ENCODE results near the gene AFAP1L2. TPM values are rescaled to one million over a fixed set of nuclear protein-coding genes. Genes with fewer than 3 reads are reported as not detected.

AFAP1L2 gene
- total RNA-seq, 2 experiments from 2014 or later, result 2.3 to 8.6 TPM

DNA sequence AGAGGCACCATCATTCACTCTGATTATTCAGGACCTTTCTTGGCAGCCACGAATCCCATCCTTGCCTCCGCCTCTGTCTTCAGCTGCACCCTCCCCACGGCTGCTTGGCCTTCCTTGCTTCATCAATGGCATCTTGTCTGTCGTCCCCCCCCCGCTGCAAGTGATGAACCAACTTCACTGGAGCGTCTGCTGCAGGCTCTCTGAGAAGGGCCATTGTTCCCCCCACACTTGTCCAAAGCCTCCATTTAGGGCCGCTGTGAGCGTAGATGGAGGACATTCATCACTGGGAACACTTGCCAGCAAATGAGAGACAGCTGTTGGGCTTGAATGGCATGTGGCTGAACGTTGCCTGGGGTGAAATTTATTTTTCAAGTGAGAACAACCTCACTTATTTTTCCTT, 20.1 kb downstream of the AFAP1L2 start:
- CTCF ChIA-PET (ENCODE audit: unreplicated experiment), result no interaction called here
- H2AFZ ChIP-seq (ENCODE audit: low read length), result no peak overlapping the region
- intact Hi-C loops (cut with micrococcal nuclease; ENCODE audit: unreplicated experiment), result no loop called here

DNA sequence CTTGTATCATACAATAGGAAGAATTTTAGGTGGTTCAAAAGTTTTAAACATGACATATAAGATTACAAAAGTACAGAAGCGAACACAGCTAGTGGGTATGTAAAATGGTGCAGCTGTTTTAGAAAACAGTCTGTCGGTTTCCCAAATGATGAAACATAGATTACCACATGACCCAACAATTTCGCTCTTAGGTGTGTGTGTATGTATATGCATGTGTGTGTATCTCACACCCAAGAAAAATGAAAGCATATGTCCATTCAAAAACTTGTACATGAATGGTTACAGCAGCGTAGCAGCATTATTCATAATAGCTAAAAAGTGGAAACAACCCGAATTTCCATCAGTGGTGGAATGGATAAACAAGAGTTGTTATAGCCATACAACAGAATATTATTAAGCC, 23.5 kb downstream of the AFAP1L2 start:
- no peak overlapping the region for H3K4me2 ChIP-seq (ENCODE audit: low read length)
- no peaks in the 10 kb centered on the region for H4K20me1 ChIP-seq (ENCODE audit: insufficient read depth, low read length)
- no peak for DNase-seq (ENCODE audit: low spot score)
- H2AFZ ChIP-seq (ENCODE audit: low read length), result no peak overlapping the region
- ChIA-PET CTCF (ENCODE audit: unreplicated experiment) (interaction anchor here (0.5 kb wide), 1 partner anchor 245 kb away, joined by 3 read pairs; no protein-coding TSS in a partner anchor), POLR2A (interaction anchor here (0.6 kb wide), 1 partner anchor 151 kb away, joined by 3 read pairs; no protein-coding TSS in a partner anchor)
- H3K9me3 ChIP-seq (ENCODE audit: low read length), result no peaks in the 10 kb centered on the region
- H3K79me2 ChIP-seq (ENCODE audit: insufficient read depth, low read depth, low read length), result no peaks in the 10 kb centered on the region
- H3K4me1 ChIP-seq (ENCODE audit: insufficient read depth, low read length, poor library complexity, severe bottlenecking), result no peaks in the 10 kb centered on the region
- intact Hi-C loops (cut with micrococcal nuclease; ENCODE audit: unreplicated experiment), result no loop called here
- no peaks in the 10 kb centered on the region for H3K36me3 ChIP-seq (ENCODE audit: insufficient read depth, low read length)
- H3K9me2 ChIP-seq (ENCODE audit: insufficient read depth, low read length), result no peaks in the 10 kb centered on the region
- no TSS peak for BruUV-seq (replicated peaks)
- no peak overlapping the region for H3K27ac ChIP-seq (ENCODE audit: low read depth, low read length, poor library complexity, severe bottlenecking)
- TF ChIP-seq, protein P1, sequence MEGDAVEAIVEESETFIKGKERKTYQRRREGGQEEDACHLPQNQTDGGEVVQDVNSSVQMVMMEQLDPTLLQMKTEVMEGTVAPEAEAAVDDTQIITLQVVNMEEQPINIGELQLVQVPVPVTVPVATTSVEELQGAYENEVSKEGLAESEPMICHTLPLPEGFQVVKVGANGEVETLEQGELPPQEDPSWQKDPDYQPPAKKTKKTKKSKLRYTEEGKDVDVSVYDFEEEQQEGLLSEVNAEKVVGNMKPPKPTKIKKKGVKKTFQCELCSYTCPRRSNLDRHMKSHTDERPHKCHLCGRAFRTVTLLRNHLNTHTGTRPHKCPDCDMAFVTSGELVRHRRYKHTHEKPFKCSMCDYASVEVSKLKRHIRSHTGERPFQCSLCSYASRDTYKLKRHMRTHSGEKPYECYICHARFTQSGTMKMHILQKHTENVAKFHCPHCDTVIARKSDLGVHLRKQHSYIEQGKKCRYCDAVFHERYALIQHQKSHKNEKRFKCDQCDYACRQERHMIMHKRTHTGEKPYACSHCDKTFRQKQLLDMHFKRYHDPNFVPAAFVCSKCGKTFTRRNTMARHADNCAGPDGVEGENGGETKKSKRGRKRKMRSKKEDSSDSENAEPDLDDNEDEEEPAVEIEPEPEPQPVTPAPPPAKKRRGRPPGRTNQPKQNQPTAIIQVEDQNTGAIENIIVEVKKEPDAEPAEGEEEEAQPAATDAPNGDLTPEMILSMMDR (conservative IDR thresholded peaks at IDR 0.05; ENCODE audit: low read length), result no peak
- TF ChIP-seq EZH2phosphoT487 (IDR thresholded peaks at IDR 0.05; ENCODE audit: borderline replicate concordance, low read depth, low read length), result no peak
- no peak overlapping the region for H3K4me3 ChIP-seq (ENCODE audit: low read depth, low read length, poor library complexity, severe bottlenecking)

More for the DNA sequence above, 20.1 kb downstream of the AFAP1L2 start:
- H3K4me3 ChIP-seq (ENCODE audit: low read depth, low read length, poor library complexity, severe bottlenecking), result no peak overlapping the region
- no peaks in the 10 kb centered on the region for H3K36me3 ChIP-seq (ENCODE audit: insufficient read depth, low read length)
- no peaks in the 10 kb centered on the region for H3K9me2 ChIP-seq (ENCODE audit: insufficient read depth, low read length)
- DNase-seq (ENCODE audit: low spot score), result no peak
- no peaks in the 10 kb centered on the region for H3K79me2 ChIP-seq (ENCODE audit: insufficient read depth, low read depth, low read length)
- TF ChIP-seq EZH2phosphoT487 (IDR thresholded peaks at IDR 0.05; ENCODE audit: borderline replicate concordance, low read depth, low read length), result no peak
- TF ChIP-seq, protein P1 (conservative IDR thresholded peaks at IDR 0.05; ENCODE audit: low read length), result no peak
- no peak overlapping the region for H3K4me2 ChIP-seq (ENCODE audit: low read length)
- BruUV-seq (replicated peaks), result no TSS peak
- no peaks in the 10 kb centered on the region for H4K20me1 ChIP-seq (ENCODE audit: insufficient read depth, low read length)
- no peaks in the 10 kb centered on the region for H3K9me3 ChIP-seq (ENCODE audit: low read length)
- H3K4me1 ChIP-seq (ENCODE audit: insufficient read depth, low read length, poor library complexity, severe bottlenecking), result no peaks in the 10 kb centered on the region
- POLR2A ChIA-PET, result interaction anchor here (0.7 kb wide), 1 partner anchor 378 kb away, joined by 4 read pairs; no protein-coding TSS in a partner anchor
- H3K27ac ChIP-seq (ENCODE audit: low read depth, low read length, poor library complexity, severe bottlenecking), result no peak overlapping the region

DNA sequence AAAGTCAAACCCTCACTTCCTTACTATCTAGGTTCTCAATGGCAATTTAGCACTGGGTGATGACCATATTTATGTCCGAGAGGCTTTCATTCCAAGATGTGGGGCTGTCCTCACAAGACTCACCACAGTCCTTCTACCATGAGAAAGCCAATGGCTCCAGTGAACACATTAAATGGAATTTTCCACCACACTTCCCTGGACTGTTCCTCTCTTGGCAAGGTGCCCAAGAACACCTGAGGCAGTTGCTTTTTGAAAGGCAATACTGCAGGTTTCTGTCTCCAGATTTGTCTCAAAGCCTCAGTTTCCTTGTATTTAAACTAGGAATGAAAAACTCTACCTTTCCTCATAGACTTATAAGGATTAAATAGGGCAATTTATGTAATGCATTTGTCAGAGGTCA, 24.2 kb downstream of the AFAP1L2 start:
- H3K9me3 ChIP-seq (ENCODE audit: low read length), result no peaks in the 10 kb centered on the region
- ChIA-PET POLR2A (interaction anchor here (0.6 kb wide), 1 partner anchor 152 kb away, joined by 3 read pairs; no protein-coding TSS in a partner anchor), CTCF (ENCODE audit: unreplicated experiment) (no interaction called here)
- DNase-seq (ENCODE audit: low spot score), result no peak
- H3K79me2 ChIP-seq (ENCODE audit: insufficient read depth, low read depth, low read length), result no peaks in the 10 kb centered on the region
- no peak overlapping the region for H2AFZ ChIP-seq (ENCODE audit: low read length)
- no peaks in the 10 kb centered on the region for H3K4me1 ChIP-seq (ENCODE audit: insufficient read depth, low read length, poor library complexity, severe bottlenecking)
- TF ChIP-seq EZH2phosphoT487 (IDR thresholded peaks at IDR 0.05; ENCODE audit: borderline replicate concordance, low read depth, low read length), result no peak
- TF ChIP-seq, protein P1 (conservative IDR thresholded peaks at IDR 0.05; ENCODE audit: low read length), result no peak
- H3K4me2 ChIP-seq (ENCODE audit: low read length), result no peak overlapping the region
- BruUV-seq (replicated peaks), result no TSS peak
- no peak overlapping the region for H3K27ac ChIP-seq (ENCODE audit: low read depth, low read length, poor library complexity, severe bottlenecking)
- H4K20me1 ChIP-seq (ENCODE audit: insufficient read depth, low read length), result no peaks in the 10 kb centered on the region
- H3K4me3 ChIP-seq (ENCODE audit: low read depth, low read length, poor library complexity, severe bottlenecking), result no peak overlapping the region
- intact Hi-C loops (cut with micrococcal nuclease; ENCODE audit: unreplicated experiment), result no loop called here
- H3K9me2 ChIP-seq (ENCODE audit: insufficient read depth, low read length), result no peaks in the 10 kb centered on the region
- no peaks in the 10 kb centered on the region for H3K36me3 ChIP-seq (ENCODE audit: insufficient read depth, low read length)
